Testis (tissue), 2 donors: ENCODE data around the gene ADGRD1.

Source experiments
- POLR2A ChIP-seq: fragments of 450-650 bp; IDR thresholded peaks from one replicate; pipeline ENCODE4 v1.6.1; 2017; ENCODE audit warnings: antibody characterized with exemption, mild to moderate bottlenecking, moderate library complexity
- TF ChIP-seq, protein P1 (sequence below), 3 experiments: fragments of 450-650 bp in 2 of 3; fragments of 200-600 bp in 1 of 3; sonication (generic) in 1 of 3; IDR thresholded peaks; one replicate each; pipeline ENCODE4 v1.5.1; 2016 to 2019; ENCODE audit warnings: antibody characterized with exemption in 3 of 3, mild to moderate bottlenecking in 2 of 3, moderate library complexity in 1 of 3

DNA sequence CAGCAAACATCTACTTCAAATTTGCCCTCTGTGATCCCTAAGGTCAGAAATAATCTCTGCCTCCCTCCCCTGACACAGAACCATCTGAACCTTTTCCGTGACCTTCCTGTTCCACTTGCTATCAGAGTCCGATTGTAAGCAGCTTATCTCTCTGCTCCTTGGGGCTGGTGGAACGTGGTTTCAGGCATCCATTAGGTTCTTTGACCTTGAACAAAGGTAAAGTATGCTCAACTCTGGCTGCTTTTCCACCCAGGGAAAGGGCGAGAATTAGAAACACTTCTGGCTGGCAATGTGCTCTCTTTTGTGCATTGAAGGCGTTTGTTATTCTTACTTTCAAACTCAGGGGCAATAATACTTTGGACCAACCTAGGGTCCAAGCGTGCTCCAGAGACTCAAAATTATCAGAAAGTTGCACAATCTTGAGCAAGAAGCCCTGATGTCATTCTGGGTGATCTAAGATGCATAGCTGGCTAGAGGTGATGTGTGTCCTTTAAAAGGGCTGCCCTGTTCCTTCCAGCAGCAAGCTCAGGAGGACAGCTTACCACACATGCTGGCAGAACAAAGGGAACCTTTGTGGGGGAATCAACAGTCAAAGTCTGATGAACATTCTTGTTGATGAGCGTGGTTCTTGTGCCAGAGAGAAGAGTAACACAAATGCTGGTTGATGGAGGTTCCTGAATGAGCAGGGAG, 29.8 kb downstream of the ADGRD1 start:
- TF ChIP-seq, protein P1, sequence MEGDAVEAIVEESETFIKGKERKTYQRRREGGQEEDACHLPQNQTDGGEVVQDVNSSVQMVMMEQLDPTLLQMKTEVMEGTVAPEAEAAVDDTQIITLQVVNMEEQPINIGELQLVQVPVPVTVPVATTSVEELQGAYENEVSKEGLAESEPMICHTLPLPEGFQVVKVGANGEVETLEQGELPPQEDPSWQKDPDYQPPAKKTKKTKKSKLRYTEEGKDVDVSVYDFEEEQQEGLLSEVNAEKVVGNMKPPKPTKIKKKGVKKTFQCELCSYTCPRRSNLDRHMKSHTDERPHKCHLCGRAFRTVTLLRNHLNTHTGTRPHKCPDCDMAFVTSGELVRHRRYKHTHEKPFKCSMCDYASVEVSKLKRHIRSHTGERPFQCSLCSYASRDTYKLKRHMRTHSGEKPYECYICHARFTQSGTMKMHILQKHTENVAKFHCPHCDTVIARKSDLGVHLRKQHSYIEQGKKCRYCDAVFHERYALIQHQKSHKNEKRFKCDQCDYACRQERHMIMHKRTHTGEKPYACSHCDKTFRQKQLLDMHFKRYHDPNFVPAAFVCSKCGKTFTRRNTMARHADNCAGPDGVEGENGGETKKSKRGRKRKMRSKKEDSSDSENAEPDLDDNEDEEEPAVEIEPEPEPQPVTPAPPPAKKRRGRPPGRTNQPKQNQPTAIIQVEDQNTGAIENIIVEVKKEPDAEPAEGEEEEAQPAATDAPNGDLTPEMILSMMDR (IDR thresholded peaks at IDR 0.05), result no peak
- no peak for TF ChIP-seq POLR2A
